SK-N-SH treated with all-trans-retinoic acid at 6 μM for 48 hours (cell line): ENCODE measurements around the gene EFNA4.

Experiments
- ARNTL ChIP-seq: fragments of 450-650 bp; formaldehyde crosslinking; IDR thresholded peaks from 2 replicates; pipeline ENCODE4 v1.5.0; 2020; ENCODE audit warnings: low read depth, mild to moderate bottlenecking, moderate library complexity, borderline replicate concordance
- CSDC2 ChIP-seq: fragments of 250-450 bp; sonication (Bioruptor Pico); IDR thresholded peaks from 2 replicates; pipeline ENCODE4 v1.5.0; 2020; ENCODE audit warnings: mild to moderate bottlenecking, moderate library complexity
- CSRNP3 ChIP-seq: fragments of 250-450 bp; sonication (Bioruptor Pico); IDR thresholded peaks from 2 replicates; pipeline ENCODE4 v1.5.1; 2021; ENCODE audit warnings: mild to moderate bottlenecking, moderate library complexity
- ESRRG ChIP-seq: fragments of 250-450 bp; sonication (Bioruptor Pico); IDR thresholded peaks from 2 replicates; pipeline ENCODE4 v1.6.1; 2021; ENCODE audit warnings: mild to moderate bottlenecking
- PATZ1 ChIP-seq: fragments of 250-450 bp; sonication (Bioruptor Pico); IDR thresholded peaks from 2 replicates; pipeline ENCODE4 v1.8.0; 2020; ENCODE audit warnings: mild to moderate bottlenecking, moderate library complexity, borderline replicate concordance
- POU6F1 ChIP-seq: fragments of 250-450 bp; sonication (Bioruptor Pico); IDR thresholded peaks from 2 replicates; pipeline ENCODE4 v1.8.0; 2021; ENCODE audit warnings: low read depth, mild to moderate bottlenecking, moderate library complexity, borderline replicate concordance
- RARB ChIP-seq: fragments of 250-450 bp; sonication (Bioruptor Pico); IDR thresholded peaks from 2 replicates; pipeline ENCODE4 v1.8.0; 2021; ENCODE audit warnings: mild to moderate bottlenecking, moderate library complexity
- SNAI2 ChIP-seq: fragments of 250-450 bp; sonication (Bioruptor Pico); IDR thresholded peaks from 2 replicates; pipeline ENCODE4 v1.5.0; 2020; ENCODE audit warnings: mild to moderate bottlenecking, moderate library complexity
- TCF4 ChIP-seq: fragments of 250-450 bp; sonication (Bioruptor Pico); IDR thresholded peaks from 2 replicates; pipeline ENCODE4 v1.8.0; 2021; ENCODE audit warnings: mild to moderate bottlenecking, moderate library complexity, borderline replicate concordance
- TSHZ2 ChIP-seq: fragments of 250-450 bp; sonication (Bioruptor Pico); IDR thresholded peaks from 2 replicates; pipeline ENCODE4 v1.5.0; 2020; ENCODE audit warnings: mild to moderate bottlenecking, moderate library complexity
- ZFP3 ChIP-seq: fragments of 250-450 bp; sonication (Bioruptor Pico); IDR thresholded peaks from 2 replicates; pipeline ENCODE4 v1.5.0; 2020; ENCODE audit warnings: mild to moderate bottlenecking, moderate library complexity
- ZFP30 ChIP-seq: fragments of 450-650 bp; formaldehyde crosslinking; IDR thresholded peaks from 2 replicates; pipeline ENCODE4 v1.5.0; 2022; ENCODE audit warnings: mild to moderate bottlenecking, moderate library complexity
- ZNF565 ChIP-seq: fragments of 450-650 bp; formaldehyde crosslinking; conservative IDR thresholded peaks from 2 replicates; pipeline ENCODE4 v1.5.0; 2020; ENCODE audit warnings: low read depth, mild to moderate bottlenecking, moderate library complexity

GRCh38 chr1:155092641-155093040 lies 29.1 kb downstream of the EFNA4 start:
- TF ChIP-seq ZNF565 (CRISPR knock-in tag) (no peak), RARB (CRISPR knock-in tag) (no peak), CSDC2 (CRISPR knock-in tag) (no peak), PATZ1 (CRISPR knock-in tag) (no peak), TSHZ2 (no peak), CSRNP3 (CRISPR knock-in tag) (no peak), ESRRG (no peak), ZFP30 (CRISPR knock-in tag) (no peak), POU6F1 (no peak), TCF4 (CRISPR knock-in tag) (no peak), ARNTL (CRISPR knock-in tag) (no peak), SNAI2 (no peak), ZFP3 (CRISPR knock-in tag) (no peak)
